HEK293 (cell line): ENCODE results near the gene ICAM4.

Experiments
- HOXC10 ChIP-seq: sonication (generic); formaldehyde crosslinking; IDR thresholded peaks from 2 replicates; pipeline ENCODE4 v1.8.1; 2023; ENCODE audit warnings: mild to moderate bottlenecking, missing genetic modification reagents
- ZNF629 ChIP-seq: fragments of 450-650 bp; formaldehyde crosslinking; IDR thresholded peaks from 2 replicates; pipeline ENCODE4 v1.5.1; 2017; ENCODE audit warnings: missing biosample characterization, missing genetic modification characterization
- ZNF704 ChIP-seq: fragments of 450-650 bp; formaldehyde crosslinking; IDR thresholded peaks from 2 replicates; pipeline ENCODE4 v1.5.1; 2016; ENCODE audit warnings: missing biosample characterization, missing genetic modification characterization
- TF ChIP-seq, protein P1 (sequence below): fragments of 450-650 bp; formaldehyde crosslinking; IDR thresholded peaks from 2 replicates; pipeline ENCODE4 v1.5.1; 2016; ENCODE audit warnings: missing biosample characterization, missing genetic modification characterization

DNA sequence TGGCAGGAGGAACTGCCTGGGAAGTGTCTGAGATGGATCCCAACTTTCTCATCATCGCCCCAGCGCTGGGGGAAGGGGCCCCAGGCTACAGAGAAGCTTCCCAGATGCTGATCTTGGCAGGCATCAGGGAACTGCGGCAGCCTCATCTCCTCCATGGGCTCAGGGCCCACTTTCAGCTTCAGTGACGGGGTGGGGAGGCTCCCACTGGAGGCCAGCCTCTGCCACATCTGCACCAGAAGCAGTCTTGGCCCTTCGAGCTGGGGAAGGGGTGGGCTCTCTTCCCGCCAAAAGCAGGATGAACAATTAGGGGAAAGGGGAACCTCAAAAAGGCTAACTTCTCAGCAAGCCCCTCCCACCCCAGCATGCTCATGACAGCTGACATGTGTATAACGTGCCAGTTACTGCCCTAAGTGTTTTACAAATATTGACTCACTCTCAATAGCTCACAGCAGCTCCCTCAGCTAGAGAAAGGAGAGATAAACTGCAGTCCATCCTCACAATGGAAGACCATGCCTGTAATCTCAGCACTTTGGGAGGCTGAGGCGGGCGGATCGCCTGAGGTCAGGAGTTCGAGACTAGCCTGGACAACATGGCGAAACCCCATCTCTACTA, 48.5 kb upstream of the ICAM4 start:
- TF ChIP-seq ZNF629 = peak; percentile 37; the same call in 1 of the 2 replicates
- no peak for TF ChIP-seq HOXC10 (CRISPR knock-in tag)
- TF ChIP-seq, protein P1, sequence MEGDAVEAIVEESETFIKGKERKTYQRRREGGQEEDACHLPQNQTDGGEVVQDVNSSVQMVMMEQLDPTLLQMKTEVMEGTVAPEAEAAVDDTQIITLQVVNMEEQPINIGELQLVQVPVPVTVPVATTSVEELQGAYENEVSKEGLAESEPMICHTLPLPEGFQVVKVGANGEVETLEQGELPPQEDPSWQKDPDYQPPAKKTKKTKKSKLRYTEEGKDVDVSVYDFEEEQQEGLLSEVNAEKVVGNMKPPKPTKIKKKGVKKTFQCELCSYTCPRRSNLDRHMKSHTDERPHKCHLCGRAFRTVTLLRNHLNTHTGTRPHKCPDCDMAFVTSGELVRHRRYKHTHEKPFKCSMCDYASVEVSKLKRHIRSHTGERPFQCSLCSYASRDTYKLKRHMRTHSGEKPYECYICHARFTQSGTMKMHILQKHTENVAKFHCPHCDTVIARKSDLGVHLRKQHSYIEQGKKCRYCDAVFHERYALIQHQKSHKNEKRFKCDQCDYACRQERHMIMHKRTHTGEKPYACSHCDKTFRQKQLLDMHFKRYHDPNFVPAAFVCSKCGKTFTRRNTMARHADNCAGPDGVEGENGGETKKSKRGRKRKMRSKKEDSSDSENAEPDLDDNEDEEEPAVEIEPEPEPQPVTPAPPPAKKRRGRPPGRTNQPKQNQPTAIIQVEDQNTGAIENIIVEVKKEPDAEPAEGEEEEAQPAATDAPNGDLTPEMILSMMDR (tag by site-specific recombination) = no peak
- TF ChIP-seq ZNF704 (tag by site-specific recombination) = no peak
